Activated CD8-positive, alpha-beta memory T cell treated with anti-CD3 and anti-CD28 coated beads, Interleukin-2, amount 50 U/mL, for 48 hours (primary cell): ENCODE results near the gene MKLN1.

Experiments used
- DNase-seq: peaks from one replicate; pipeline ENCODE4 v3.0.0-alpha.2; 2020

Gene MKLN1

GRCh38 chr7:131355917-131356777 lies 28.5 kb downstream of the MKLN1 start:
- no peak for DNase-seq

- DNase-seq, result no peak
Observed at GRCh38 chr7:131357282-131357880, 29.7 kb downstream of the MKLN1 start.

- no peak for DNase-seq
Observed at GRCh38 chr7:131358636-131359035, 31.0 kb downstream of the MKLN1 start.

GRCh38 chr7:131359136-131359776 lies 31.6 kb downstream of the MKLN1 start:
- no peak for DNase-seq

GRCh38 chr7:131363719-131364118 lies 36.0 kb downstream of the MKLN1 start:
- DNase-seq, result no peak

- no peak for DNase-seq
Observed at GRCh38 chr7:131364767-131365344, 37.2 kb downstream of the MKLN1 start.

- no peak for DNase-seq
Observed at GRCh38 chr7:131365838-131366237, 38.2 kb downstream of the MKLN1 start.

- no peak for DNase-seq
Observed at GRCh38 chr7:131369354-131369753, 41.7 kb downstream of the MKLN1 start.

- no peak for DNase-seq
Observed at GRCh38 chr7:131370523-131370968, 42.9 kb downstream of the MKLN1 start.

GRCh38 chr7:131371411-131371810 lies 43.7 kb downstream of the MKLN1 start:
- no peak for DNase-seq

GRCh38 chr7:131372554-131372953 lies 44.9 kb downstream of the MKLN1 start:
- DNase-seq, result no peak

- DNase-seq, result no peak
Observed at GRCh38 chr7:131374821-131375220, 47.1 kb downstream of the MKLN1 start.

GRCh38 chr7:131381069-131381838 lies 53.6 kb downstream of the MKLN1 start:
- DNase-seq, result no peak

GRCh38 chr7:131383417-131384285 lies 56.0 kb downstream of the MKLN1 start:
- DNase-seq, result no peak

- DNase-seq, result no peak
Observed at GRCh38 chr7:131384286-131384635, 56.6 kb downstream of the MKLN1 start.

- DNase-seq, result no peak
Observed at GRCh38 chr7:131385039-131385605, 57.4 kb downstream of the MKLN1 start.

- no peak for DNase-seq
Observed at GRCh38 chr7:131388126-131388525, 60.5 kb downstream of the MKLN1 start.

- DNase-seq, result no peak
Observed at GRCh38 chr7:131390275-131390674, 62.6 kb downstream of the MKLN1 start.

- DNase-seq, result no peak
Observed at GRCh38 chr7:131391145-131391544, 63.5 kb downstream of the MKLN1 start.

- no peak for DNase-seq
Observed at GRCh38 chr7:131400681-131401176, 73.1 kb downstream of the MKLN1 start.

GRCh38 chr7:131401194-131401593 lies 73.5 kb downstream of the MKLN1 start:
- DNase-seq, result no peak
